HCT116 (cell line): ENCODE measurements around the gene AGK. TPM values are rescaled to one million over a fixed set of nuclear protein-coding genes. Genes with fewer than 3 reads are reported as not detected.

Source experiments
- ATAC-seq: fragments of 200-7000 bp; cut with Tn5 transposase; 2 replicates; pipeline ENCODE4 v1.9.1; 2020; ENCODE audit warnings: mild to moderate bottlenecking, moderate library complexity
- BruUV-seq: library from RNA; stranded (reverse); fragments of 400-500 nt; replicated peaks from 2 replicates; lab custom pipeline; 2021; lab: Mats Ljungman, UMichigan
- CTCF ChIA-PET: fragments of 300-600 bp; sonication (Branson Sonifier 250); formaldehyde crosslinking; loops from one replicate; lab custom pipeline; 2021; ENCODE audit warnings: antibody characterized with exemption; lab: Charles Lee
- POLR2A ChIA-PET: fragments of 300-600, 350-600 bp; sonication (Branson Sonifier 250); formaldehyde crosslinking; loops from one replicate; lab custom pipeline; 2021; ENCODE audit warnings: antibody characterized with exemption; lab: Charles Lee
- RAD21 ChIA-PET, 2 experiments: fragments of 300-600 bp; sonication (Branson Sonifier 250); formaldehyde crosslinking; loops; one replicate each; lab custom pipeline; 2023; ENCODE audit warnings: low total read pairs in 2 of 2; ENCODE audit not compliant: uncharacterized antibody in 2 of 2, unreplicated experiment in 2 of 2, low non-redundant PET in 1 of 2; lab: Charles Lee
- DNase-seq: peaks from one replicate; pipeline ENCODE4 v3.0.0-alpha.2; 2010; ENCODE audit warnings: low read depth, low spot score
- H2AFZ ChIP-seq: fragments of 200-600 bp; shearing (Covaris generic), sonication (generic); 2 replicates; pipeline ENCODE4 v1.6.1; 2017; ENCODE audit warnings: low read depth, mixed run types, mixed read lengths, antibody characterized with exemption, low read length; ENCODE audit not compliant: poor library complexity, severe bottlenecking
- H3K27ac ChIP-seq: 2 replicates; pipeline ENCODE4 v1.5.1; 2012; ENCODE audit warnings: low read depth, low read length
- H3K27me3 ChIP-seq: fragments of 200-600 bp; sonication (generic); 2 replicates; pipeline ENCODE4 v1.6.1; 2016; ENCODE audit warnings: mixed run types, low read length, mixed read lengths; ENCODE audit not compliant: insufficient read depth
- H3K36me3 ChIP-seq, 2 experiments: fragments of 200-500 bp in 1 of 2; fragments of 200-600 bp in 1 of 2; sonication (Bioruptor generic) in 1 of 2; sonication (generic) in 1 of 2; 2 replicates each; pipeline versions ENCODE4 v1.5.1 to v1.6.1; 2014 to 2016; ENCODE audit warnings: low read length in 2 of 2, inconsistent platforms in 1 of 2, mixed read lengths in 1 of 2, mixed run types in 1 of 2; ENCODE audit not compliant: insufficient read depth in 2 of 2, control insufficient read depth in 1 of 2
- H3K4me1 ChIP-seq, 2 experiments: fragments of 200-600 bp in 1 of 2; sonication (generic) in 1 of 2; 2 replicates each; pipeline versions ENCODE4 v1.5.1 to v1.6.1; 2012 to 2017; ENCODE audit warnings: low read length in 2 of 2, inconsistent platforms in 1 of 2, mild to moderate bottlenecking in 1 of 2, mixed read lengths in 1 of 2, mixed run types in 1 of 2, moderate library complexity in 1 of 2; ENCODE audit not compliant: insufficient read depth in 2 of 2, control insufficient read depth in 1 of 2
- H3K4me2 ChIP-seq: fragments of 200-600 bp; sonication (generic); 2 replicates; pipeline ENCODE4 v1.6.1; 2017; ENCODE audit warnings: mixed run types, low read length, mixed read lengths
- H3K4me3 ChIP-seq, 2 experiments: fragments of 200-600 bp in 1 of 2; sonication (generic) in 1 of 2; replicated peaks in 1 of 2; 2 replicates each; pipeline ENCODE4 v1.5.1; 2011 to 2016; ENCODE audit warnings: low read length in 2 of 2, control low read depth in 1 of 2, low read depth in 1 of 2, mild to moderate bottlenecking in 1 of 2, mixed read lengths in 1 of 2, mixed run types in 1 of 2
- H3K79me2 ChIP-seq: fragments of 200-600 bp; sonication (generic); 2 replicates; pipeline ENCODE4 v1.6.1; 2017; ENCODE audit warnings: mild to moderate bottlenecking, mixed run types, low read length, moderate library complexity, mixed read lengths; ENCODE audit not compliant: insufficient read depth
- H3K9ac ChIP-seq: fragments of 200-600 bp; sonication (generic); 2 replicates; pipeline ENCODE4 v1.6.1; 2016; ENCODE audit warnings: low read length, mixed read lengths
- H3K9me2 ChIP-seq: fragments of 200-600 bp; sonication (generic), shearing (Covaris generic); 2 replicates; pipeline ENCODE4 v1.6.1; 2017; ENCODE audit warnings: mixed run types, mild to moderate bottlenecking, moderate library complexity; ENCODE audit not compliant: insufficient read depth
- H3K9me3 ChIP-seq, 2 experiments: fragments of 200-500 bp in 1 of 2; fragments of 200-600 bp in 1 of 2; sonication (Bioruptor generic) in 1 of 2; sonication (generic) in 1 of 2; 2 replicates each; pipeline ENCODE4 v1.6.1; 2014 to 2017; ENCODE audit warnings: low read length in 2 of 2, mixed read lengths in 2 of 2, inconsistent platforms in 1 of 2, low read depth in 1 of 2, mild to moderate bottlenecking in 1 of 2, mixed run types in 1 of 2, moderate library complexity in 1 of 2; ENCODE audit not compliant: control insufficient read depth in 1 of 2, insufficient read depth in 1 of 2
- H4K20me1 ChIP-seq: fragments of 200-600 bp; sonication (generic), shearing (Covaris generic); 2 replicates; pipeline ENCODE4 v1.6.1; 2017; ENCODE audit warnings: mixed run types, mild to moderate bottlenecking, moderate library complexity; ENCODE audit not compliant: insufficient read depth
- ATF3 ChIP-seq: IDR thresholded peaks from 2 replicates; pipeline ENCODE4 v1.6.1; 2012
- CBX3 ChIP-seq: IDR thresholded peaks from 2 replicates; pipeline ENCODE4 v1.6.1; 2012; ENCODE audit warnings: low read depth
- CEBPB ChIP-seq: IDR thresholded peaks from 2 replicates; pipeline ENCODE4 v1.6.1; 2012; ENCODE audit warnings: low read depth
- ELF1 ChIP-seq: IDR thresholded peaks from 2 replicates; pipeline ENCODE4 v1.6.1; 2012; ENCODE audit warnings: low read depth, borderline replicate concordance
- EZH2phosphoT487 ChIP-seq: fragments of 200-600 bp; IDR thresholded peaks from 2 replicates; pipeline ENCODE4 v1.6.1; 2018; ENCODE audit warnings: antibody characterized with exemption, borderline replicate concordance
- FOSL1 ChIP-seq: IDR thresholded peaks from 2 replicates; pipeline ENCODE4 v1.6.1; 2012; ENCODE audit warnings: low read depth
- JUND ChIP-seq: IDR thresholded peaks from 2 replicates; pipeline ENCODE4 v1.6.1; 2012
- POLR2A ChIP-seq: IDR thresholded peaks from 2 replicates; pipeline ENCODE4 v1.7.0; 2011; ENCODE audit warnings: borderline replicate concordance; ENCODE audit not compliant: insufficient read depth, insufficient read length; ENCODE audit errors: extremely low read depth
- REST ChIP-seq: IDR thresholded peaks from 2 replicates; pipeline ENCODE4 v1.6.1; 2012; ENCODE audit warnings: low read depth
- SP1 ChIP-seq: IDR thresholded peaks from 2 replicates; pipeline ENCODE4 v1.6.1; 2012; ENCODE audit warnings: low read depth
- TCF7L2 ChIP-seq: IDR thresholded peaks from 2 replicates; pipeline ENCODE4 v1.7.0; 2011; ENCODE audit warnings: borderline replicate concordance, inconsistent platforms; ENCODE audit not compliant: insufficient read depth, insufficient read length; ENCODE audit errors: extremely low read depth
- ZFX ChIP-seq: fragments of 450-650 bp; IDR thresholded peaks from 2 replicates; pipeline ENCODE4 v1.6.1; 2017
- intact Hi-C: fragments of 100-400 bp; cut with micrococcal nuclease; formaldehyde crosslinking; loops from 2 replicates; pipeline ENCODE4 v1.10.0; 2022
- total RNA-seq: library from RNA; stranded (reverse); gene quantifications from one replicate; pipeline ENCODE4 v1.2.1, GENCODE V29; 2021; ENCODE audit not compliant: unreplicated experiment

The AGK gene
- total RNA-seq, 1 experiment from 2014 or later, result 36.3 TPM

GRCh38 chr7:141575654-141576448 is 24.6 kb downstream of the AGK start:
- no peaks in the 10 kb centered on the region for H3K9me2 ChIP-seq
- ATAC-seq (no peak), DNase-seq (no peak)
- no peak overlapping the region for H3K4me3 ChIP-seq
- intact Hi-C loops, result no loop called here
- peak; percentile 59; the same call in 1 of the 2 replicates for TF ChIP-seq CBX3
- no peak for TF ChIP-seq ELF1
- no peak for TF ChIP-seq SP1
- TF ChIP-seq EZH2phosphoT487, result no peak
- TF ChIP-seq ZFX, result no peak
- TF ChIP-seq CEBPB, result no peak
- no peak for TF ChIP-seq JUND
- no peaks in the 10 kb centered on the region for H3K4me1 ChIP-seq
- H4K20me1 ChIP-seq, result peaks cover under 1% of the 10 kb centered on the region; the same call in 1 of the 2 replicates
- no peak overlapping the region for H3K27ac ChIP-seq
- peaks cover 4% of the 10 kb centered on the region; the same call in 1 of the 2 replicates for H3K79me2 ChIP-seq
- no peak overlapping the region for H3K4me2 ChIP-seq
- ChIA-PET RAD21 (no interaction called here), CTCF (no interaction called here), POLR2A (no interaction called here)
- H3K9ac ChIP-seq, result no peak overlapping the region
- H2AFZ ChIP-seq, result no peak overlapping the region
- no peaks in the 10 kb centered on the region for H3K36me3 ChIP-seq
- peaks cover 4 to 5% of the 10 kb centered on the region in 2 experiments; a peak in 2 of 4 replicates for H3K9me3 ChIP-seq
- H3K27me3 ChIP-seq, result no peaks in the 10 kb centered on the region
- no TSS peak for BruUV-seq

GRCh38 chr7:141577043-141577839 is 26.0 kb downstream of the AGK start:
- Histone ChIP-seq H3K4me2 (no peak overlapping the region), H3K9ac (no peak overlapping the region), H4K20me1 (no peaks in the 10 kb centered on the region), H3K79me2 (peaks cover 4% of the 10 kb centered on the region; the same call in 1 of the 2 replicates), H3K27me3 (no peaks in the 10 kb centered on the region), H3K9me3 (peaks cover 4 to 5% of the 10 kb centered on the region in 2 experiments; a peak in 2 of 4 replicates), H3K4me1 (no peaks in the 10 kb centered on the region), H3K4me3 (no peak overlapping the region), H3K27ac (no peak overlapping the region), H3K9me2 (no peaks in the 10 kb centered on the region), H2AFZ (no peak overlapping the region), H3K36me3 (no peaks in the 10 kb centered on the region)
- intact Hi-C loops, result no loop called here
- ChIA-PET CTCF (no interaction called here), POLR2A (no interaction called here), RAD21 (no interaction called here)
- DNase-seq (no peak), ATAC-seq (no peak)
- BruUV-seq, result no TSS peak
- TF ChIP-seq CBX3 (no peak), REST (no peak), POLR2A (no peak), ATF3 (no peak), ELF1 (no peak), TCF7L2 (no peak), FOSL1 (no peak), ZFX (no peak)
